Activated CD8-positive, alpha-beta memory T cell treated with anti-CD3 and anti-CD28 coated beads, Interleukin-2, amount 10 ng/mL, durations not matched to agents 7 days and 5 days (primary cell): ENCODE measurements around the gene GTF3C4. TPM values are rescaled to one million over a fixed set of nuclear protein-coding genes. Genes with fewer than 3 reads are reported as not detected.

Experiments used
- ATAC-seq: fragments of 150-1000 bp; cut with Tn5 transposase; one replicate; pipeline ENCODE4 v1.10.0; 2021; ENCODE audit warnings: moderate library complexity
- CTCF ChIA-PET: fragments of 350-600 bp; sonication (Branson Sonifier 250); formaldehyde crosslinking; loops from one replicate; lab custom pipeline; 2021; ENCODE audit warnings: antibody characterized with exemption; lab: Charles Lee
- DNase-seq: peaks from one replicate; pipeline ENCODE4 v3.0.0-alpha.2; 2020
- H3K27ac Mint-ChIP-seq: one replicate; pipeline ENCODE4 v1.8.0; 2021; ENCODE audit warnings: mild to moderate bottlenecking, mixed read lengths
- H3K27me3 Mint-ChIP-seq: one replicate; pipeline ENCODE4 v1.8.0; 2021; ENCODE audit warnings: mixed read lengths
- H3K36me3 Mint-ChIP-seq: one replicate; pipeline ENCODE4 v1.8.0; 2021; ENCODE audit warnings: mild to moderate bottlenecking, mixed read lengths
- H3K4me1 Mint-ChIP-seq: one replicate; pipeline ENCODE4 v1.8.0; 2021; ENCODE audit warnings: mixed read lengths
- H3K4me3 Mint-ChIP-seq: one replicate; pipeline ENCODE4 v1.8.0; 2021; ENCODE audit warnings: mild to moderate bottlenecking, moderate library complexity, mixed read lengths
- H3K9me3 Mint-ChIP-seq: one replicate; pipeline ENCODE4 v1.8.0; 2022; ENCODE audit warnings: low read depth, mixed read lengths
- total RNA-seq, 2 experiments: library from RNA; stranded (reverse); gene quantifications; one replicate each; pipeline ENCODE4 v1.2.3, GENCODE V29; 2021

The GTF3C4 gene, protein sequence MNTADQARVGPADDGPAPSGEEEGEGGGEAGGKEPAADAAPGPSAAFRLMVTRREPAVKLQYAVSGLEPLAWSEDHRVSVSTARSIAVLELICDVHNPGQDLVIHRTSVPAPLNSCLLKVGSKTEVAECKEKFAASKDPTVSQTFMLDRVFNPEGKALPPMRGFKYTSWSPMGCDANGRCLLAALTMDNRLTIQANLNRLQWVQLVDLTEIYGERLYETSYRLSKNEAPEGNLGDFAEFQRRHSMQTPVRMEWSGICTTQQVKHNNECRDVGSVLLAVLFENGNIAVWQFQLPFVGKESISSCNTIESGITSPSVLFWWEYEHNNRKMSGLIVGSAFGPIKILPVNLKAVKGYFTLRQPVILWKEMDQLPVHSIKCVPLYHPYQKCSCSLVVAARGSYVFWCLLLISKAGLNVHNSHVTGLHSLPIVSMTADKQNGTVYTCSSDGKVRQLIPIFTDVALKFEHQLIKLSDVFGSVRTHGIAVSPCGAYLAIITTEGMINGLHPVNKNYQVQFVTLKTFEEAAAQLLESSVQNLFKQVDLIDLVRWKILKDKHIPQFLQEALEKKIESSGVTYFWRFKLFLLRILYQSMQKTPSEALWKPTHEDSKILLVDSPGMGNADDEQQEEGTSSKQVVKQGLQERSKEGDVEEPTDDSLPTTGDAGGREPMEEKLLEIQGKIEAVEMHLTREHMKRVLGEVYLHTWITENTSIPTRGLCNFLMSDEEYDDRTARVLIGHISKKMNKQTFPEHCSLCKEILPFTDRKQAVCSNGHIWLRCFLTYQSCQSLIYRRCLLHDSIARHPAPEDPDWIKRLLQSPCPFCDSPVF
- 10 to 100 TPM; 11.8 to 16.0 TPM for total RNA-seq

- peak within 1 kb of the TSS; percentile 86 for H3K4me3 Mint-ChIP-seq
- ATAC-seq = peak; percentile 72
- CTCF ChIA-PET = interaction anchor here (0.5 to 2.7 kb wide), 10 partner anchors 9 to 1596 kb away, joined by 3 to 13 read pairs (median 4); no protein-coding TSS in a partner anchor
- H3K27me3 Mint-ChIP-seq = no peaks in the 10 kb centered on the region
- peaks cover 12% of the 10 kb centered on the region for H3K36me3 Mint-ChIP-seq
- peaks cover 45% of the 10 kb centered on the region for H3K4me1 Mint-ChIP-seq
- peaks cover 2% of the 10 kb centered on the region for H3K9me3 Mint-ChIP-seq
- DNase-seq = peak; percentile 58
- peak within 1 kb of the TSS; percentile 87 for H3K27ac Mint-ChIP-seq
Observed at GRCh38 chr9:132670457-132671391, at the start of gene GTF3C4. Gene GTF3C4, plus strand, starts transcription at chr9:132670464. Its CDS starts 135 bp downstream, at chr9:132670599.

DNA sequence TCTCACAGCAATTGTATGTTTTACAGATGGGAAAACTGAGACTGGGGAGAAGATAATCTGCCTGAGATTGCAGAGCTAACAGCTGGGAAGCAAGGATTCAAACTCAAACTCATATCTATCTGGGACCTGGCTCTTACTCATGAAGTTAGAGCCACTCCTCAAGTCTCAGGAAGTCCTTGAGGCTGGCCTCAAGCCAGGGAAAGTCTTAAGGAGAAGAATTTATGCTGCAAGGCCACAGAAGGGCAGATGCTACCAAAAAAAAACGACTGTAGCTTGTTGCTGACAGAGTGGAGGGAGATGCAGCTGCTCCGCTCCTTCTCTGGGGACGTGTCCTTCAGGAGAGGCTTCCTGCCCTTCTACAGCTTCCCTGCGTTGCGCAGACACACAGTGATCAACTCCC is 48.1 kb upstream of the GTF3C4 start:
- Mint-ChIP-seq H3K36me3 (peaks cover 14% of the 10 kb centered on the region), H3K27me3 (no peaks in the 10 kb centered on the region), H3K27ac (no peak overlapping the region), H3K4me3 (no peak overlapping the region), H3K9me3 (no peaks in the 10 kb centered on the region), H3K4me1 (peaks cover 3% of the 10 kb centered on the region)
- no peak for ATAC-seq
- CTCF ChIA-PET = interaction anchor here (0.8 to 1.0 kb wide), 2 partner anchors 28 to 210 kb away, joined by 3 read pairs; no protein-coding TSS in a partner anchor
- DNase-seq = no peak

DNA sequence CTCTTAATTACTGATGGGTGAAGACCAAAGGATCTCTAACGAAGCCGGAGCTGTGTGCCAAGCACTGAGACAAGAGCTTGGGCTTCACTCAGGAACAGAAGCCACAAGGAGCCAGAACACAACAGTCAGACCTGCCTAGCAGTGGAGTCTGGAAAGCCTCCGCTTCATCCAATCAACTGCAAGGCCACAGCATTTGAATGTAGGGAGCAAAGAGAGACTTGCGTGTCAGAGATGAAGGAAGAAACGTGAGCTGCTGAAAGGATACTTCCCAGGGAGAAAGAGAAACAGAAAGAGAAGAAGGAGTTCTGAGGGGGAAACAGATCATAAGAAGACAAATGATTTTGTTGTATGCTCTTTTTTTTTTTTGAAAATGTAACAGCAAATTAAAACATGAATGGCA is 44.0 kb upstream of the GTF3C4 start:
- Mint-ChIP-seq H3K27ac (no peak overlapping the region), H3K27me3 (no peaks in the 10 kb centered on the region), H3K4me3 (no peak overlapping the region), H3K9me3 (no peaks in the 10 kb centered on the region), H3K4me1 (peaks cover 2% of the 10 kb centered on the region), H3K36me3 (peaks cover 16% of the 10 kb centered on the region)
- no peak for DNase-seq
- CTCF ChIA-PET = interaction anchor here (0.9 kb wide), 1 partner anchor 30 kb away, joined by 3 read pairs; no protein-coding TSS in a partner anchor
- ATAC-seq = no peak

DNA sequence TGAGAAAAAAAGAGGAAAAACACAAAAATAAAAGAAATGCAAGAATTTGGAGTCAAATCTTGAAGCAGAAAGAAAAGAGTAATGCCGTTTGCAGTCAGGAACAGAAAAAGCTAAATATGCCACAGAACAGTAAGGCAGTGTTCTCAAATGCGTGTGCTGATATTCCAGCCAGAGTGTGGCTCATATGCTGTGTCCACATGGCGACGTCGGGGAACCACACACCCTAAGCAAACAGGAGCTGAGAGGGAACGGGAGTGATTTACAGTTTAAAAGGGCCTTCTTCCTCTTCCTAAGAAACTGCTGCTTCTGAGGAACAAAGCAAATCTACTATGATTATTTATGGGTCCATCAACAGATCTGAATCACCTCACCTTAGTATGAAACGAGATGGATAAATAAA is 43.2 kb upstream of the GTF3C4 start:
- ATAC-seq (no peak), DNase-seq (no peak)
- H3K9me3 Mint-ChIP-seq = no peaks in the 10 kb centered on the region
- CTCF ChIA-PET = no interaction called here
- H3K27ac Mint-ChIP-seq = no peak overlapping the region
- H3K4me3 Mint-ChIP-seq = no peak overlapping the region
- peaks cover 2% of the 10 kb centered on the region for H3K4me1 Mint-ChIP-seq
- no peaks in the 10 kb centered on the region for H3K27me3 Mint-ChIP-seq
- peaks cover 16% of the 10 kb centered on the region for H3K36me3 Mint-ChIP-seq

DNA sequence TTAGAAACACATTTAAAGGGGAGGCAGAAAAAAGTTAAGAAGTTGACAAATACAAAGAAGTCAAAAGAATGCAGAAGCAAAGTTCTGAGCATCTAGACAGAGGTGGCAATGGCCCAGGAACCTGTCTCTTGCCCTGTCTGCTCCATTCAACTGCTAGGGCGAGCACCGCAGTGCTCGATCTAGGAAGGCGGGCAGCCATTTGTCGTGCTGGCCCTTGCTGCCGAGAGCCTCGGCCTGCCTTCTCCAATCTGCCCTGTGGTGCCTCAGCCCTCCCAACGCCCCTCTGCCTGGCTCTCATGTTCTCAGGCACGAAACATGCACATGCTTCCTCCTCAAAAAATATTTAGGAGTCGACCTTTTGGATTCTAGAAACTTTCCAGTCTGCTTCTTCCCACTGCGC is 42.7 kb upstream of the GTF3C4 start:
- Mint-ChIP-seq H3K9me3 (no peaks in the 10 kb centered on the region), H3K27ac (no peak overlapping the region), H3K27me3 (no peaks in the 10 kb centered on the region), H3K4me1 (peaks cover 2% of the 10 kb centered on the region), H3K4me3 (no peak overlapping the region), H3K36me3 (peaks cover 16% of the 10 kb centered on the region)
- DNase-seq (no peak), ATAC-seq (no peak)
- CTCF ChIA-PET = no interaction called here

DNA sequence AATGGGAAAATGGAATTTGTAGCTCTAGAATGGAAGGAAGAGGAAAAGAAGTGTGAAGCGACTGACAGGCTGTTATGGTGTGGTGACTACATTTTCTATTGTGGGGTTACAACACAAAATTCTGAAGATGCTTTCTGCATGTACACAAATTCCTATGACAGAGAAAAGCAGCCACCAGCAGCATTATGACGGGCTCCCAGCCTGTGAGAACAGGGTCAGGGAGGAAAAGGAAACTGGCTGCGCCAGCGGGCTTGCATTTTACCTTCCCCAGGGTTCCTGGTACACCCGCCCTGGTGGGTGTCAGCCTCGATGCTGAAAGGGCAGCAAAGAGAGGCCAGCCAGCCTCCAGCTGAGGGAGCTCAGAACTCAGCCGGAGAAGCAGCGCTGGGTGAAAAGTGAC is 41.5 kb upstream of the GTF3C4 start:
- Mint-ChIP-seq H3K27me3 (no peaks in the 10 kb centered on the region), H3K27ac (no peak overlapping the region), H3K36me3 (peaks cover 15% of the 10 kb centered on the region), H3K9me3 (no peaks in the 10 kb centered on the region), H3K4me3 (no peak overlapping the region), H3K4me1 (peaks cover 2% of the 10 kb centered on the region)
- CTCF ChIA-PET = no interaction called here
- ATAC-seq (no peak), DNase-seq (no peak)

- ATAC-seq (no peak), DNase-seq (no peak)
- CTCF ChIA-PET = no interaction called here
- Mint-ChIP-seq H3K4me3 (no peak overlapping the region), H3K9me3 (no peaks in the 10 kb centered on the region), H3K27ac (no peak overlapping the region), H3K36me3 (peaks cover 15% of the 10 kb centered on the region), H3K27me3 (no peaks in the 10 kb centered on the region), H3K4me1 (peaks cover 2% of the 10 kb centered on the region)
Observed at GRCh38 chr9:132630116-132630515, 40.1 kb upstream of the GTF3C4 start.

GRCh38 chr9:132630811-132631210 is 39.5 kb upstream of the GTF3C4 start:
- Mint-ChIP-seq H3K4me3 (no peak overlapping the region), H3K9me3 (no peaks in the 10 kb centered on the region), H3K27ac (no peak overlapping the region), H3K27me3 (no peaks in the 10 kb centered on the region), H3K36me3 (peaks cover 13% of the 10 kb centered on the region), H3K4me1 (peaks cover 2% of the 10 kb centered on the region)
- no peak for ATAC-seq
- DNase-seq = no peak
- CTCF ChIA-PET = no interaction called here

DNA sequence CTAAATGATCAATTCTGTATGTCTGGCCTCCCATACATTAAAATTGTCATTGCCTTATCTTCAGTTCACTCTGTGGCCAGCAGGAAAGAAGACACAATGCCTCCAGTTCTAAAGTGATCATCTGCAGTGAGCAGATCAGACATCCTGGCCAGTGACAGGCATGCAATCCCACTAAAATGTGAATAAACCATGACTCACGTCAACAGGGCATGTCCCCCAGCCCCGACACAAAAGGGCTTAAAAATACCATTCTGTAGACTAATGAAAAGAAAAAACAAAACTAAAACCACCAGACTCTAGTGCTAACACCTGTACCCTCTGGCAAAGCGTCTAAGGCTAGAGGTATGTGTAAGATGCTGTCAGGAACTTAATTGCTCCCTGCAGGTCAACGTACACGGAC is 39.0 kb upstream of the GTF3C4 start:
- CTCF ChIA-PET = no interaction called here
- Mint-ChIP-seq H3K36me3 (peaks cover 13% of the 10 kb centered on the region), H3K27ac (no peak overlapping the region), H3K4me1 (peaks cover 2% of the 10 kb centered on the region), H3K27me3 (no peaks in the 10 kb centered on the region), H3K9me3 (no peaks in the 10 kb centered on the region), H3K4me3 (no peak overlapping the region)
- DNase-seq (no peak), ATAC-seq (no peak)

- ATAC-seq (no peak), DNase-seq (no peak)
- H3K4me3 Mint-ChIP-seq = no peak overlapping the region
- no peak overlapping the region for H3K27ac Mint-ChIP-seq
- CTCF ChIA-PET = no interaction called here
- peaks cover 13% of the 10 kb centered on the region for H3K36me3 Mint-ChIP-seq
- H3K9me3 Mint-ChIP-seq = no peaks in the 10 kb centered on the region
- H3K27me3 Mint-ChIP-seq = no peaks in the 10 kb centered on the region
- peaks cover 2% of the 10 kb centered on the region for H3K4me1 Mint-ChIP-seq
Observed at GRCh38 chr9:132631685-132632084, 38.6 kb upstream of the GTF3C4 start.

DNA sequence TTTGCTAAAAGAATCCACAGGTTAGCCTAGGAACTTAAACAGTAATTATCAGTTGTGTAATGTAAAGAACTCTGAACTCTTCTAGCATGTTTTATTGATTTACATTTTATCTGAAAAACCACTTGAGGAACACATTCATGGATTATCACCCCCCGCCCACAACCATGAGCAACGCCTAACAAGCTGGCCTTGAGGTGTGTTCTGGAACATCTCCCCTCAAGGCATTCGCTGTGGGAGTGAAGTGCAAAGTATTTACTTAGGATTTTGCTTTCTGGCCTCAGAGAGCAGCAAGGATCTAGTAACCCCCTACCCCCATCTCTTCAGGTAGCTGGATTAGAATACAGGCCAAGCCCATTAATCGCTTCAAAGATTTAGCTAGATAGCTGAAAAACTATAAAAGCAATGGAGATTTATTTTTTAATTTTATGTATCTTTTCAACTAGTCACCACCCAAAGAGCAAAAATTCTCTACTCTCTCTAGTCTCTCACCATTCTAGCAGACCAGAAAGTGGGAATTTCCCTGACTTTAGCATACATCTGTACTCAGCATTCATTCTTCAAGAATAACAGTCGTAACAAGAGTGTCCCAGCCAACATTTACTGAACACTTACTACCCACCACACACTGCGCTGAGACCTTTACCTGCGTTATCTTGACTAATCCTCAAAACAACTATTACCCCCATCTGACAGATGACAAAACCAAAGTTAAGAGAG is 37.7 kb upstream of the GTF3C4 start:
- Mint-ChIP-seq H3K27ac (no peak overlapping the region), H3K9me3 (no peaks in the 10 kb centered on the region), H3K27me3 (no peaks in the 10 kb centered on the region), H3K4me3 (no peak overlapping the region), H3K4me1 (peaks cover 2% of the 10 kb centered on the region), H3K36me3 (peaks cover 13% of the 10 kb centered on the region)
- ATAC-seq = no peak
- no peak for DNase-seq
- CTCF ChIA-PET = no interaction called here

GRCh38 chr9:132634327-132634726 is 35.9 kb upstream of the GTF3C4 start:
- ATAC-seq = no peak
- Mint-ChIP-seq H3K27ac (no peak overlapping the region), H3K4me3 (no peak overlapping the region), H3K36me3 (peaks cover 9% of the 10 kb centered on the region), H3K4me1 (peaks cover under 1% of the 10 kb centered on the region), H3K9me3 (no peaks in the 10 kb centered on the region), H3K27me3 (no peaks in the 10 kb centered on the region)
- CTCF ChIA-PET = no interaction called here
- no peak for DNase-seq
